A673 (cell line): ENCODE measurements around the gene SCN3B. TPM values are rescaled to one million over a fixed set of nuclear protein-coding genes. Genes with fewer than 3 reads are reported as not detected.

Source experiments
- BruUV-seq: library from RNA; stranded (reverse); fragments of 400-500 nt; replicated peaks from 2 replicates; lab custom pipeline; 2021; lab: Mats Ljungman, UMichigan
- CTCF ChIA-PET: fragments of 300-600 bp; sonication (Branson Sonifier 250); formaldehyde crosslinking; loops from one replicate; lab custom pipeline; 2022; ENCODE audit warnings: antibody characterized with exemption; lab: Charles Lee
- POLR2A ChIA-PET: fragments of 300-600 bp; sonication (Branson Sonifier 250); formaldehyde crosslinking; loops from one replicate; lab custom pipeline; 2022; ENCODE audit warnings: antibody characterized with exemption; ENCODE audit not compliant: low non-redundant PET; lab: Charles Lee
- DNase-seq: peaks from one replicate; pipeline ENCODE4 v3.0.0-alpha.2; 2015; ENCODE audit warnings: low spot score
- H3K27ac ChIP-seq: fragments of 200-600 bp; sonication (generic); 2 replicates; pipeline ENCODE4 v1.5.1; 2016; ENCODE audit warnings: mixed run types, low read depth, mild to moderate bottlenecking, mixed read lengths, antibody characterized with exemption, low read length; ENCODE audit not compliant: poor library complexity, severe bottlenecking
- H3K27me3 ChIP-seq: fragments of 200-600 bp; sonication (generic); replicated peaks from 2 replicates; pipeline ENCODE4 v1.6.1; 2017; ENCODE audit warnings: mixed run types, low read depth, mild to moderate bottlenecking, mixed read lengths, antibody characterized with exemption, low read length; ENCODE audit not compliant: insufficient read depth, poor library complexity
- H3K36me3 ChIP-seq: fragments of 200-600 bp; sonication (generic); 2 replicates; pipeline ENCODE4 v1.6.1; 2016; ENCODE audit warnings: mixed run types, mild to moderate bottlenecking, mixed read lengths, antibody characterized with exemption, low read length; ENCODE audit not compliant: insufficient read depth, poor library complexity, severe bottlenecking
- H3K4me1 ChIP-seq: fragments of 200-600 bp; sonication (generic); 2 replicates; pipeline ENCODE4 v1.6.1; 2017; ENCODE audit warnings: mixed run types, mild to moderate bottlenecking, mixed read lengths, antibody characterized with exemption, low read length; ENCODE audit not compliant: insufficient read depth, poor library complexity, severe bottlenecking
- H3K4me3 ChIP-seq: fragments of 200-600 bp; sonication (generic); 2 replicates; pipeline ENCODE4 v1.5.1; 2016; ENCODE audit warnings: low read depth, mixed run types, mild to moderate bottlenecking, mixed read lengths, low read length; ENCODE audit not compliant: poor library complexity, severe bottlenecking
- H3K9me3 ChIP-seq: fragments of 200-600 bp; sonication (generic); 2 replicates; pipeline ENCODE4 v1.6.1; 2016; ENCODE audit warnings: mixed run types, low read depth, mild to moderate bottlenecking, mixed read lengths, antibody characterized with exemption, low read length; ENCODE audit not compliant: poor library complexity, severe bottlenecking
- CTCF ChIP-seq: fragments of 300-800, 200-600 bp; sonication (generic); conservative IDR thresholded peaks from 2 replicates; pipeline ENCODE4 v1.5.1; 2017; ENCODE audit warnings: low read depth, mild to moderate bottlenecking, antibody characterized with exemption, low read length, moderate library complexity, mixed read lengths
- EZH2 ChIP-seq: fragments of 200-600 bp; sonication (generic); IDR thresholded peaks from 2 replicates; pipeline ENCODE4 v1.6.1; 2017; ENCODE audit warnings: borderline replicate concordance, low read depth, mild to moderate bottlenecking, mixed read lengths, antibody characterized with exemption, low read length; ENCODE audit not compliant: poor library complexity, severe bottlenecking
- intact Hi-C: fragments of 100-400 bp; cut with micrococcal nuclease; formaldehyde crosslinking; loops from one replicate; pipeline ENCODE4 v1.10.0; 2022; ENCODE audit not compliant: unreplicated experiment
- total RNA-seq: library from RNA; stranded (reverse); gene quantifications from 2 replicates; pipeline ENCODE4 v1.2.3, GENCODE V29; 2021

SCN3B gene
- total RNA-seq, 1 experiment from 2014 or later, result 0.13 TPM

- TF ChIP-seq EZH2 (no peak), CTCF (peak; percentile 11; the same call in 1 of the 2 replicates)
- no TSS peak for BruUV-seq
- intact Hi-C loops, result no loop called here
- Histone ChIP-seq H3K4me3 (no peak overlapping the region), H3K36me3 (no peaks in the 10 kb centered on the region), H3K4me1 (no peaks in the 10 kb centered on the region), H3K27ac (no peak overlapping the region), H3K27me3 (peaks cover 28% of the 10 kb centered on the region), H3K9me3 (no peaks in the 10 kb centered on the region)
- POLR2A ChIA-PET, result no interaction called here
- CTCF ChIA-PET, result interaction anchor here (1.5 kb wide), 1 partner anchor 65 kb away, joined by 7 read pairs; no protein-coding TSS in a partner anchor
- no peak for DNase-seq
Measured at GRCh38 chr11:123642435-123642834, 12.0 kb downstream of the SCN3B start.

DNA sequence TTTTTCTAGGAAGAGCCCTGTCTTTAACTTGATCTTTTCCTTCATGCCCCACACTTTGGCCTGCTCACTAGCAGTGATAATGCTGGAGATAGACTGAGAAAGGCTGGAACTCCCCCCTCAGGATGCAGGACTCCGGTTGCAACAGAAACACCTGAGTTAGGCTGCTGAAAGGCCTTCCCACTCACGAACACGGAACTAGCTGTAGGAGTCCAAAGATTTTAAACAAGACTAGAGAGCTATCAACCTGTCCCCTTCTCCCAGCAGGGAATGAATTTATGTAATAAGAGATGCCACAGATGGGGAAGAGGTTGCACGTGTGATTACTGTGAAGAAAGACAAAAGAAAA, 13.0 kb downstream of the SCN3B start:
- Histone ChIP-seq H3K27me3 (peaks cover 25% of the 10 kb centered on the region), H3K27ac (no peak overlapping the region), H3K9me3 (no peaks in the 10 kb centered on the region), H3K36me3 (no peaks in the 10 kb centered on the region), H3K4me1 (no peaks in the 10 kb centered on the region), H3K4me3 (no peak overlapping the region)
- TF ChIP-seq CTCF, result no peak
- no peak for TF ChIP-seq EZH2
- ChIA-PET CTCF (interaction anchor here (0.6 to 1.5 kb wide), 2 partner anchors 66 to 68 kb away, joined by 3 to 7 read pairs; no protein-coding TSS in a partner anchor), POLR2A (interaction anchor here (0.5 kb wide), 1 partner anchor 144 kb away, joined by 3 read pairs; no protein-coding TSS in a partner anchor)
- BruUV-seq, result no TSS peak
- no peak for DNase-seq
- intact Hi-C loops, result loop anchor here (1.0 kb wide), 1 partner anchor 66 kb away; no protein-coding TSS in a partner anchor

GRCh38 chr11:123640677-123641494, 13.5 kb downstream of the SCN3B start:
- POLR2A ChIA-PET, result no interaction called here
- Histone ChIP-seq H3K4me1 (no peaks in the 10 kb centered on the region), H3K27ac (no peak overlapping the region), H3K9me3 (no peaks in the 10 kb centered on the region), H3K27me3 (peaks cover 20% of the 10 kb centered on the region), H3K4me3 (no peak overlapping the region), H3K36me3 (no peaks in the 10 kb centered on the region)
- CTCF ChIA-PET, result interaction anchor here (0.6 to 3.1 kb wide), 4 partner anchors 66 to 130 kb away, joined by 3 to 13 read pairs (median 5); no protein-coding TSS in a partner anchor
- intact Hi-C loops, result loop anchor here (1.0 kb wide), 1 partner anchor 66 kb away; no protein-coding TSS in a partner anchor
- TF ChIP-seq CTCF (peak; percentile 98), EZH2 (no peak)
- no TSS peak for BruUV-seq
- DNase-seq, result peak; percentile 72
